ENCODE data around the gene GET3. TPM values are rescaled to one million over a fixed set of nuclear protein-coding genes. Genes with fewer than 3 reads are reported as not detected.
"Not testable (repeated sequence)": the region's sequence is repeated elsewhere in the genome, so short reads cannot be mapped to it uniquely, and the experiment has no call there.

The GET3 gene
- total and polyA plus RNA-seq, 2 donors (not counting 3 experiments of a cell fraction or from before 2014, with no cell fraction given), result 74.8 to 197 TPM

DNA sequence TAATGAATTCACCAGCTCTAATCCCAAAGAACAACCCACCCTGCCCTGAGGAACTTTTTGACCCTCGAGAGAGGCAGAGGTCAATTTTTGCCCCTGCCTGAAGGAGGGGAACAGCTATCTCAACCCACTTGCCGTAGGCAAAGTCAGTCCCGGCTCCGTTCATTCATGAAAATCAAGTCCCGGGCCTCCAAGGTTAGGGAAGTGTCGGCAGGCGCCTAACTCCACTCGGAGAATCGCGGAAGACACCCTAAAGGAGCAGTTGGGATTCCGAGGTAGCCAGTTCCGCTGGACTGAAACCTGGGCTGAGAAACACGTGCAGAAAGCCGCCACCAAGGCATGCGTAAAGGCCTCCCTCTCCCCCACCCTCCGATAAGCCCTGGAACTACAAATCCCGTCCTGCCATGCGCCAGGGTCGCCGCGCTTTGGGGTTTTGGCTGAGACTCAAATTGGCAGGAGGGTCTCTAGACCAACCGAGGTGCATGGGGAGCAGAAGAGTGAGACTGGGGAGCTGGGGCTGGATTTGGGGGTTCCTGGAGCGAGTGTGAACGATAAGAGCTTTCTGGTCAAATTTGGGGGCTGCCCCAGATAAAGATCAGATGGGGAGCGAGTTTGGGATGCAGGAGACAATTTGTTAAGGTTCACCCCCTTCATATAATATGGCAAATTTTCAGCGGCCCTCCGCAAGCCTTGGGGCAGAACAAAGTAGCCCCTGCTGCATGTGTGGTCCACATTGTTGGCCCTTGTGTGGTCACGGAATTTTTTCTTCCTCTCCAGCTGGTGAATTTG lies 13.5 kb upstream of the GET3 start, which contains the start of gene TNPO2:
TNPO2 (minus strand) TSS at position 292 of the 786 bp plus-strand sequence. CDS start 2,955 bp downstream, outside the sequence.
- ChIA-PET CTCF (interaction anchor here (0.9 to 4.5 kb wide), 5 partner anchors 9 to 42 kb away, joined by 3 to 38 read pairs (median 7); no protein-coding TSS in a partner anchor), POLR2A (interaction anchor here (0.6 to 3.2 kb wide), 4 partner anchors 10 to 1799 kb away, joined by 3 to 14 read pairs (median 4); partner anchors contain the start of genes GET3, JUNB and TRIR)
- Histone ChIP-seq H4K20me1 (replicated peaks; ENCODE audit: control insufficient read depth, extremely low read depth, insufficient read depth, low read length) (no peaks in the 10 kb centered on the region), H3K27me3 (ENCODE audit: control insufficient read depth in 2 of 2, insufficient read depth in 2 of 2, low read length in 2 of 2) (no peaks in the 10 kb centered on the region), H3K4me3 (replicated peaks in 1 of 3; ENCODE audit: insufficient read depth in 1 of 3, low read depth in 1 of 3, low read length in 3 of 3) (peak within 1 kb of the TSS; percentile 62 to 88 (median 62)), H3K9me3 (replicated peaks; ENCODE audit: control insufficient read depth, insufficient read depth, low read length) (no peaks in the 10 kb centered on the region), H3K79me2 (ENCODE audit: control insufficient read depth, insufficient read depth, low read length) (peaks cover 45% of the 10 kb centered on the region), H3K4me2 (ENCODE audit: insufficient read depth, low read length) (peak within 1 kb of the TSS; percentile 90), H3K4me1 (ENCODE audit: control insufficient read depth, extremely low read depth, insufficient read depth, low read length) (peaks cover 10% of the 10 kb centered on the region), H2AFZ (ENCODE audit: low read depth, low read length) (peak within 1 kb of the TSS; percentile 32), H3K9me1 (replicated peaks; ENCODE audit: control insufficient read depth, extremely low read depth, insufficient read depth, low read length) (no peaks in the 10 kb centered on the region), H3K9ac (replicated peaks; ENCODE audit: extremely low read depth, insufficient read depth, low read length) (peak within 1 kb of the TSS; percentile 78), H3K36me3 (ENCODE audit: control insufficient read depth in 2 of 2, extremely low read depth in 1 of 2, insufficient read depth in 2 of 2, low read length in 2 of 2) (peaks cover 0 to 11% of the 10 kb centered on the region in 2 experiments), H3K27ac (ENCODE audit: insufficient read depth, low read depth, low read length) (peak within 1 kb of the TSS; percentile 57)
- TF ChIP-seq FOS (IDR thresholded peaks at IDR 0.05; ENCODE audit: borderline replicate concordance, insufficient read depth, low read length), result no peak
- TF ChIP-seq GATA2 (IDR thresholded peaks at IDR 0.05; ENCODE audit: insufficient read depth, insufficient read length, low read depth, low read length), result peak; percentile 86
- TF ChIP-seq, protein P1, sequence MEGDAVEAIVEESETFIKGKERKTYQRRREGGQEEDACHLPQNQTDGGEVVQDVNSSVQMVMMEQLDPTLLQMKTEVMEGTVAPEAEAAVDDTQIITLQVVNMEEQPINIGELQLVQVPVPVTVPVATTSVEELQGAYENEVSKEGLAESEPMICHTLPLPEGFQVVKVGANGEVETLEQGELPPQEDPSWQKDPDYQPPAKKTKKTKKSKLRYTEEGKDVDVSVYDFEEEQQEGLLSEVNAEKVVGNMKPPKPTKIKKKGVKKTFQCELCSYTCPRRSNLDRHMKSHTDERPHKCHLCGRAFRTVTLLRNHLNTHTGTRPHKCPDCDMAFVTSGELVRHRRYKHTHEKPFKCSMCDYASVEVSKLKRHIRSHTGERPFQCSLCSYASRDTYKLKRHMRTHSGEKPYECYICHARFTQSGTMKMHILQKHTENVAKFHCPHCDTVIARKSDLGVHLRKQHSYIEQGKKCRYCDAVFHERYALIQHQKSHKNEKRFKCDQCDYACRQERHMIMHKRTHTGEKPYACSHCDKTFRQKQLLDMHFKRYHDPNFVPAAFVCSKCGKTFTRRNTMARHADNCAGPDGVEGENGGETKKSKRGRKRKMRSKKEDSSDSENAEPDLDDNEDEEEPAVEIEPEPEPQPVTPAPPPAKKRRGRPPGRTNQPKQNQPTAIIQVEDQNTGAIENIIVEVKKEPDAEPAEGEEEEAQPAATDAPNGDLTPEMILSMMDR (IDR thresholded peaks at IDR 0.05; ENCODE audit: extremely low read depth in 1 of 2, insufficient read depth in 1 of 2, low read depth in 1 of 2, low read length in 2 of 2), result no peak
- TF ChIP-seq MYC (IDR thresholded peaks at IDR 0.05; ENCODE audit: low read depth, low read length), result peak; percentile 98
- TF ChIP-seq, protein P2, sequence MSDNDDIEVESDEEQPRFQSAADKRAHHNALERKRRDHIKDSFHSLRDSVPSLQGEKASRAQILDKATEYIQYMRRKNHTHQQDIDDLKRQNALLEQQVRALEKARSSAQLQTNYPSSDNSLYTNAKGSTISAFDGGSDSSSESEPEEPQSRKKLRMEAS (IDR thresholded peaks at IDR 0.05; ENCODE audit: insufficient read depth, insufficient read length), result peak; percentile 90
- peak; percentile 60 for TF ChIP-seq POLR2AphosphoS5 (IDR thresholded peaks at IDR 0.05; ENCODE audit: insufficient read depth, low read depth, low read length)
- peak; percentile 68 for TF ChIP-seq POLR2A (IDR thresholded peaks at IDR 0.05; ENCODE audit: low read depth, low read length)
- dilution Hi-C loops (cut with MboI; ENCODE audit: extremely low pct_ligation_motif_present, low sequenced_read_pairs), result no loop called here
- intact Hi-C loops (cut with micrococcal nuclease), result loop anchor here (2.0 to 5.0 kb wide), 2 partner anchors 33 to 373 kb away; no protein-coding TSS in a partner anchor
- peak; percentile 78 for FAIRE-seq
- DNase-seq (ENCODE audit: low read depth, low spot score), result peak; percentile 65
- no TSS peak for BruUV-seq (replicated peaks)

GRCh38 chr19:12725612-12726011 lies 11.7 kb upstream of the GET3 start:
- Histone ChIP-seq H3K79me2 (ENCODE audit: control insufficient read depth, insufficient read depth, low read length) (peaks cover 34% of the 10 kb centered on the region), H3K36me3 (ENCODE audit: control insufficient read depth in 2 of 2, extremely low read depth in 1 of 2, insufficient read depth in 2 of 2, low read length in 2 of 2) (peaks cover 5 to 22% of the 10 kb centered on the region in 2 experiments)
- intact Hi-C loops (cut with micrococcal nuclease); H3K4me3 ChIP-seq (replicated peaks in 1 of 3; ENCODE audit: insufficient read depth in 1 of 3, low read depth in 1 of 3, low read length in 3 of 3); H3K27ac ChIP-seq (ENCODE audit: insufficient read depth, low read depth, low read length); POLR2A ChIA-PET; H4K20me1 ChIP-seq (replicated peaks; ENCODE audit: control insufficient read depth, extremely low read depth, insufficient read depth, low read length); BruUV-seq (replicated peaks); DNase-seq (ENCODE audit: low read depth, low spot score); FAIRE-seq; H3K9ac ChIP-seq (replicated peaks; ENCODE audit: extremely low read depth, insufficient read depth, low read length); H3K9me3 ChIP-seq (replicated peaks; ENCODE audit: control insufficient read depth, insufficient read depth, low read length); H3K4me2 ChIP-seq (ENCODE audit: insufficient read depth, low read length); H3K27me3 ChIP-seq (ENCODE audit: control insufficient read depth in 2 of 2, insufficient read depth in 2 of 2, low read length in 2 of 2); dilution Hi-C loops (cut with MboI; ENCODE audit: extremely low pct_ligation_motif_present, low sequenced_read_pairs); H3K4me1 ChIP-seq (ENCODE audit: control insufficient read depth, extremely low read depth, insufficient read depth, low read length); H3K9me1 ChIP-seq (replicated peaks; ENCODE audit: control insufficient read depth, extremely low read depth, insufficient read depth, low read length); H2AFZ ChIP-seq (ENCODE audit: low read depth, low read length): not testable (repeated sequence)
- CTCF ChIA-PET, result interaction anchor here (1.1 kb wide), 1 partner anchor 32 kb away, joined by 3 read pairs; no protein-coding TSS in a partner anchor

Measured in endothelial cell of umbilical vein (primary cell).